Lower leg skin (tissue), 4 donors: ENCODE measurements around the gene FMO1. TPM values are rescaled to one million over a fixed set of nuclear protein-coding genes. Genes with fewer than 3 reads are reported as not detected.

Experiments used
- DNase-seq, 2 donors: peaks; one replicate each; pipeline ENCODE4 v3.0.0-alpha.2; 2019; ENCODE audit warnings: low spot score in 2 of 2
- H3K4me3 ChIP-seq: fragments of 200-600 bp; sonication (generic); 2 replicates; pipeline ENCODE4 v1.5.1; 2017; ENCODE audit warnings: mild to moderate bottlenecking, low read depth; ENCODE audit not compliant: poor library complexity, severe bottlenecking
- POLR2A ChIP-seq, 2 donors: fragments of 450-650 bp; IDR thresholded peaks; one replicate each; pipeline ENCODE4 v1.6.1; 2016 to 2017; ENCODE audit warnings: antibody characterized with exemption in 2 of 2, mild to moderate bottlenecking in 1 of 2, moderate library complexity in 1 of 2
- WGBS, 2 donors: methylation state at CpG; one replicate each; pipeline ENCODE4 v1.1.5; 2018; 5-methylcytosine and 5-hydroxymethylcytosine counted together
- intact Hi-C: fragments of 100-400 bp; cut with DNase I; formaldehyde crosslinking; loops from one replicate; pipeline ENCODE4 v1.15.0; 2023; ENCODE audit warnings: low total_unique reads
- total RNA-seq, 4 donors: library from RNA; depleted of rRNA; stranded (reverse); fragments of >200 nt; gene quantifications; one replicate each; pipeline ENCODE4 v1.1.0, GENCODE V29; 2016
- TF ChIP-seq, protein P1 (sequence below), 3 donors: fragments of 450-650 bp; IDR thresholded peaks; one replicate each; pipeline ENCODE4 v1.5.1; 2016; ENCODE audit warnings: antibody characterized with exemption in 3 of 3, mild to moderate bottlenecking in 3 of 3, moderate library complexity in 2 of 3

The FMO1 gene
- total RNA-seq, 4 donors from 2014 or later, result 0.53 to 3.4 (median 2.2) TPM

DNA sequence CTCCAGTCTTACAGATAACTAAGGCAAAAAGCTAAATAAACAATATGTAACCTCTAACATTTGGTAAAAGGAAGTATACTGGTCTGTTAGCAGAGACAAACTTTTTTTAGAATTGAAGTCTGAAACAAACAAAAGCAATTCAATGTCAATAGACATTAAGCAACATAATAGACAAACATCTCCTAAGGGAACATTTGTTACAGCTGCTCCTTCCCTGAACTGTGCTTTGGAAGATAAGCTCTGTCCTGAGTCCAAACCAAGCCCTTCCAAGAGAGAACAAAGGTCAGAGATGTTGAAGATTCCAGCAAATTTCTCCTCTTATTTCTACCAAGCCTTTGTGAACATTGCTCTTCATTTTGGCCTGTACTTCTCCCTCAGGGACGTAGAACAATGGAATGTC, 37.9 kb upstream of the FMO1 start:
- peak in 1 of 2 donors; percentile 29 for DNase-seq
- TF ChIP-seq, protein P1, sequence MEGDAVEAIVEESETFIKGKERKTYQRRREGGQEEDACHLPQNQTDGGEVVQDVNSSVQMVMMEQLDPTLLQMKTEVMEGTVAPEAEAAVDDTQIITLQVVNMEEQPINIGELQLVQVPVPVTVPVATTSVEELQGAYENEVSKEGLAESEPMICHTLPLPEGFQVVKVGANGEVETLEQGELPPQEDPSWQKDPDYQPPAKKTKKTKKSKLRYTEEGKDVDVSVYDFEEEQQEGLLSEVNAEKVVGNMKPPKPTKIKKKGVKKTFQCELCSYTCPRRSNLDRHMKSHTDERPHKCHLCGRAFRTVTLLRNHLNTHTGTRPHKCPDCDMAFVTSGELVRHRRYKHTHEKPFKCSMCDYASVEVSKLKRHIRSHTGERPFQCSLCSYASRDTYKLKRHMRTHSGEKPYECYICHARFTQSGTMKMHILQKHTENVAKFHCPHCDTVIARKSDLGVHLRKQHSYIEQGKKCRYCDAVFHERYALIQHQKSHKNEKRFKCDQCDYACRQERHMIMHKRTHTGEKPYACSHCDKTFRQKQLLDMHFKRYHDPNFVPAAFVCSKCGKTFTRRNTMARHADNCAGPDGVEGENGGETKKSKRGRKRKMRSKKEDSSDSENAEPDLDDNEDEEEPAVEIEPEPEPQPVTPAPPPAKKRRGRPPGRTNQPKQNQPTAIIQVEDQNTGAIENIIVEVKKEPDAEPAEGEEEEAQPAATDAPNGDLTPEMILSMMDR (IDR thresholded peaks at IDR 0.05), result no peak
- WGBS, 2 donors, result 58 to 59% methylated on average over 1 of the region's 1 CpG
- no peak overlapping the region for H3K4me3 ChIP-seq
- intact Hi-C loops, result no loop called here

- intact Hi-C loops, result no loop called here
- 81 to 83% methylated on average over 3 of the region's 3 CpGs for WGBS, 2 donors
- H3K4me3 ChIP-seq, result no peak overlapping the region
- no peak for DNase-seq
- TF ChIP-seq, protein P1 (IDR thresholded peaks at IDR 0.05), result no peak
- no peak for TF ChIP-seq POLR2A (IDR thresholded peaks at IDR 0.05)
Measured at GRCh38 chr1:171212607-171213351, 35.5 kb upstream of the FMO1 start.

- DNase-seq, result no peak
- no peak for TF ChIP-seq POLR2A (IDR thresholded peaks at IDR 0.05)
- TF ChIP-seq, protein P1 (IDR thresholded peaks at IDR 0.05), result no peak
- intact Hi-C loops, result no loop called here
- H3K4me3 ChIP-seq, result no peak overlapping the region
- 82 to 86% methylated on average over 12 of the region's 12 CpGs for WGBS, 2 donors
Measured at GRCh38 chr1:171213559-171214454, 34.5 kb upstream of the FMO1 start.

DNA sequence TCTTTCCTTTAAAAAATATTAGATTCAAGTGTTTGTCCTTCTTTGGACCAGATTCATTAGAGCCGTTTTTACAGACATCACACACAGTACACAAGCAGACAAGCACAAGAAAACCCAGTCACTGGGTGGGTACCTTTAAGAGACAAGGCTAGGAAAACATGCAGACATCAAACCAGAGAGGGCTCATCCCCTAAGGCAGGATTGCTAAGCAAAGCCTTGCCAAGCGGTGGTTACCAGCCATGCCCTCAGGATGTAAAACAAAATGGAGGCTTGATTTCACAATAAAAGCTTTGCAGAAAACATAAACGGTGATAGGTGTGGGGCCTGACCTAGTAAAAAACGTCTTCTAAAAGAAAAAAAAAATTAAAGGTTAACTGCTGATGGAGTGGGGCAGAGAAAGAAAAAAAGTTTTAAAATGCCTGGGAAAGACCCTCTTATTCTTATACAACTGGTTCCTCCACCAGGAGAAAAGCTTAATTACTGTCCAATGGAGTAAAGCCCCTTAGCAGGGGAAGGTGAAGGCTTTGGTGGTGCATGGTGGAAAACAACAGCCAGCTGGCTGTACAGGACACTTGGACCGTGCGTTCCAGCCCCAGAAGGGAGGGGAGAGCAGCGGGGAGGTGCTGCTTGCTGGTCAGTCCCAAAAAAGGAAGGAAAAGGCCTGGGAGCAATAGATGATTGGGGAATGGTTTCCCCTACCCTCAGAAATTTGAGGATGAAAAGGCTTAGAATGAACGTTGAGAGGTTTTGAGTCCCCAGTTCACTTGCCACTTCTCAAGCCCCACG, 30.4 kb upstream of the FMO1 start:
- H3K4me3 ChIP-seq, result no peak overlapping the region
- no peak for DNase-seq
- no peak for TF ChIP-seq POLR2A (IDR thresholded peaks at IDR 0.05)
- TF ChIP-seq, protein P1 (IDR thresholded peaks at IDR 0.05), result no peak
- 61 to 76% methylated on average over 9 of the region's 9 CpGs for WGBS, 2 donors
- intact Hi-C loops, result no loop called here

- TF ChIP-seq, protein P1 (IDR thresholded peaks at IDR 0.05), result no peak
- no peak for TF ChIP-seq POLR2A (IDR thresholded peaks at IDR 0.05)
- intact Hi-C loops, result no loop called here
- 75 to 79% methylated on average over 1 of the region's 1 CpG for WGBS, 2 donors
- H3K4me3 ChIP-seq, result no peak overlapping the region
- DNase-seq, result no peak
Measured at GRCh38 chr1:171218661-171219060, 29.6 kb upstream of the FMO1 start.
